HG03442 (cell line): ENCODE results near the gene PTGER1.
A peak's percentile ranks its signal among the peaks of the same experiment; 100 is the strongest.

ENCODE experiments used
- ATAC-seq: cut with Tn5 transposase; IDR thresholded peaks from one replicate; pipeline ENCODE4 v1.9.1; 2021; ENCODE audit warnings: mild to moderate bottlenecking, moderate library complexity; ENCODE audit not compliant: unreplicated experiment

Gene PTGER1

GRCh38 chr19:14502334-14503092 is 27.4 kb upstream of the PTGER1 start:
- no peak for ATAC-seq

DNA sequence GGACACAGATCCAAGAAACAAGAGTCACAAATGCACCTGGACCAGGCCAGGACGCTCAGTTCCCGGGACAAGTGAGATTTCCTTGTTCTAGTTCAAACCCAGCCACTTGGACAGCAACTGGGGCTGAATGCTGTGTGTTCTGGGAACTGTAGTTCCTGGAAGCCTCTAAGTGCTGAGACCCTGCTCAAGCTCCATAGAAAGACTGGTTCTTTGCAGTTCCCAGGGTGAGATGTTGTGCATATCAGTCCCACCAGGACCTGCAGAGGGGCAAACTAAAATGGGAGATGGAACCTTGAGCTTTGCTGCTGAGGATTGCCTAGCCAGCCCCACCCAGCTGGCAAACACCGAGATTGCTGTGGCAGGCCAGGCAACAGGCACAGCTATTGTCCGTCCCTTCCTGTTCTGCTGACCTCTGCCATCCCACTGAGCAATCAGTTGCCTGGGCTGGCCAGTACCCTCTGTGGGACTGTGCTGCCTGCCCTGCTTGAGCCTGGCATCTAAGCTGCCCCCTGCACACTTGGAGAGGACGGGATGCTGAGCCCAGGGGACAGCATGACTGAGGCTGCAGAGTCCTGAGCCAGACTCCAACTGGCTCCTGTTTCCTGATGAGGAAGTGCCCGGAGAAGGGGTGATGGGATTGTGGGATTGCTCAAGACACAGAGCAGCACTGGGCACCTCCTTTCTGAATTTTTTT is 22.2 kb upstream of the PTGER1 start:
- ATAC-seq, result no peak

GRCh38 chr19:14496834-14497227 is 21.7 kb upstream of the PTGER1 start:
- ATAC-seq, result no peak

GRCh38 chr19:14496029-14496833 is 21.1 kb upstream of the PTGER1 start, which contains the start of gene GIPC1:
Gene GIPC1, minus strand, starts transcription at chr19:14496127. Its CDS starts 13,151 bp downstream, at chr19:14482976.
- ATAC-seq, result peak; percentile 57

GRCh38 chr19:14495672-14496028 is 20.5 kb upstream of the PTGER1 start:
- ATAC-seq, result no peak

GRCh38 chr19:14494910-14495671 is 19.9 kb upstream of the PTGER1 start:
- ATAC-seq, result no peak

DNA sequence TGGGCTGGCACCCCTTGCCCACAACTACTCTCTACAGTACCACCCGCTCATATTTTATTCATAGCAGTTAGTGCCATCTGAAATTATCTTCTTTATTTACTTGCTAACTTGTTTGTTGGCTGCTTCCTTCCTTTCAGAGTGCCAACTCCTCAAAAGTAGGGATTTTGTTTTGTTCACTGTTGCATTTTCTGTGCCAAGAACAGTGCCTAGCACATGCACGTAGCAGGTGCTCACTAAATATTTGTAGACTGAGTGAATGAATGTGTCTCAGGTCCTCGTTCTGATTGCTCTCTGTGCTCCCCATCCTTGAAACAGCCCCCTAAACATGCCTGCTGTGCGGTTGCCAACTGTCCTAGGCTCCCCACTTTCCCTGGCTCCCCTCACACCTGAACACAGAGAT is 19.3 kb upstream of the PTGER1 start:
- ATAC-seq, result no peak

GRCh38 chr19:14492756-14493337 is 17.7 kb upstream of the PTGER1 start:
- no peak for ATAC-seq

- no peak for ATAC-seq
These were observed 12.4 kb upstream of the PTGER1 start for GRCh38 chr19:14487370-14488125.

DNA sequence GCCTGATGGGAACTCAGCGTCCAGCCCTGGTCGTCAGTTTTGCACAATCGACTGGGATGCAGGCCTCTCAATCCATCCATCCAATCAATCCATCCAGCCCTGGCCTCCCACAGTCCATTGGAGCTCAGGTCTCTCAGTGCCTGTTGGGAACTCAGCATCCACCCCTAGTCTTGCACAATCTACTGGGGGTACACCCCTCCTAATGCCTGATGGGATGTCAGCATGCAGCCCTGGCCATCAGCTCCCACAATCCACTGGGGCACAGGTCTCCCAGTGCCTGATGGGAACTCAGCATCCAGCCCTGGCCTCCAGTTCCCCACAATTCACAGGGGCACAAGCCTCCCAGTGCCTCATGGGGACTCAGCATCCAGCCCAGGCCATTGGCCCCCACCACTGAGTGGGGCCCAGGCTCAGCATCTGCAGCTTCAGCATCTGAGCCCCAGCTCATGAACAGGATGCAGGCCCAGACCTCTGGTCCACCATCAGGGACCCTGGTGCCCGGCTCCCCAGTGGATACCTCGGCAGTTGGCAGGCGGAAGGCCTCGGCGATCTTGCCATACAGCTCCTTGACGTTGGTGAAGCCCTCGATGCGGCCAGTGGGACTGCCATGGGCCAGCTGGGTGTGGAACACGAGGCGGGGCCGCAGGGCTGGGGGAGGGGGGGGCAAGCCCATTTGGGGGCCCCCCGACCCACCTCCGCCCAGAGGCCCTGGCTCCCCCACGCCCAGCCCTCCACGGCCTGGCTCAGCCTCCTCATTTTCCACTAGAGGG is 7.2 kb upstream of the PTGER1 start:
- ATAC-seq, result no peak

GRCh38 chr19:14480700-14481079 is 5.5 kb upstream of the PTGER1 start:
- ATAC-seq, result no peak

- no peak for ATAC-seq
These were observed 5.0 kb upstream of the PTGER1 start for GRCh38 chr19:14479975-14480699.

DNA sequence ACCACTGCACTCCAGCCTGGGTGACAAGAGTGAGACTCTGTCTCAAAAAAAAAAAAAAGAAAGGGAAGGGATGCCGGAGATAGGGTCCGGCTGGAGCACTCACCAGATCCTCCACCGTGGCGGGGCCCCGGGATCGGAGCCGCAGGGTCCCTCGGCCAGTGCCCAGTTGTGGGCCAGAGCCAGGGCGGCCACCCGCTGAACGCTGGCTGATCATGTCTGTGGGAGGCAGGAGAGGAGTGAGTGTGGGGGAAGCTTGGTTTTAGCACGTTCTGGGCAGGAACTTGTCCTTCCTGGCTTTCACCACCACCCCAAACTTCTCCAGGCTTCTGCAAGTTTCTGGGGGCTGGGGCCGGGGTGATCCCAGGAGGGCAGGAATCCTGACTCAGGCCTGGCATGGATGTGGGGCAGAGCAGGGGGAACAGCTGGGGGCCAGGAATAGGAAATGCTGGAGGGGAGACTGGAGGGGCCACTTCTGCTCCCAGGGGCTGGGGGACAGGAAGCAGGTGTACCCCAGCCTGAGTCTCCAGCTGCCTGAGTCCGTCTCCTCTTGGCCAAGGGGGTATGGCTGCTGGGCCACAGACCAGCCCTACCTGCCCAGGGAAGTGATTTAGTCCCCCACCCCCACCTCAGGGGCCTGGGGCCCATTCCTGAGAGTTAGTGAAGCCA is 4.3 kb upstream of the PTGER1 start:
- no peak for ATAC-seq

DNA sequence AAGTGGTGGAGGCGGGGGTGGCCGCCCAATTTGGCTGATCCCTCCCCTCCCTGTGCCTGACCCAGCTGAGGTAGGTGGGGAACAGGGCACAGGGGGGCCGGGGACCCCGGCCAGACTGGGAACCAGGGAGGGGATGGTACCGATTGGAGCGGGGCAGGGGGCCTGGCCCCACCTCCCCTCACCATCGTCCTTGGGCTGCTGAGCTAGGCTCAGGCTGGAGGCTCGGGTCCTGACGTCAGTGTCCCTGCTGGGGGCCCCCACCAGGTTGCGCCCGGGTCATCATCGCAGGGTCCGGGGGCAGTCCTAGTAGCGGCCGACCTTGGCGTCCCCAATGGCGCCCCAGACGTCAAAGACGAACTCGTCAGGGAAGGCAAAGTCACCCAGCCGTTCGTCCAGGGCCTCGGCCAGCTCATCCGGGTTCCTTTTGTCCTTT is 3.0 kb upstream of the PTGER1 start:
- ATAC-seq, result no peak

DNA sequence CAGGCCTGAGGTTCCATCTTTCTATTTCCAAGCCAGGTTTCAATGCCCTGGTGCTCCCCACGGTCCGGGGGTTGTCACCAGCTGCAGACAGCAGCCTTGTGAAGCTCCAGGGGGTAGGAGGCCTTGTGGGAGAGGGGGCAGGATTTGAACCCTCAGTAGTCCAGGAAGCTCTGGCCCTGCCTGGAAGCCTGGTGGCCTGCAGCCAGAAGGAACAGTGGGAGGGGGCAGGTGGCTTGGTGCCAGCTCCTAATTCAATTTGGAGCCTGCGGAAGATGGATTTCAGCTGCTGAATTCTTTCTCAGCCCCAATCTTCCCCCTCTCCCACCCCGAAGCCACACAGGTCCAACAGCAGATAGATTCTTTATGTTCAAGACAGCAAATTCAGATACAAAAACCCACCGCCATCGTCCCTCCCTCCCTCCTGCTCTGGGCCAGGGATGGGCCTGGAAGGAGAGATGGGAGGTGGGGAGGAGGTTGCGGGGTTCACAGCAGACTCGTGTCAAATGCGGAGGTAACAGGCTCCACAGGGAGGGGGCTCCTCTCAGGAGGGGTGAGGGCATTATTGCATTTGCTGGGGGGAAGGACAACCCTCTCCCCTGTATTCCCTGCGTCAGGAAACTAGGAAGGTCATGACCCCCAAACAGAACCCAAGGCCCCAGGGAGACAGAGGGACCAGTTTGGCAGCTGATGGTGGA is 2.4 kb upstream of the PTGER1 start:
- ATAC-seq, result no peak

- no peak for ATAC-seq
These were observed 1.7 kb upstream of the PTGER1 start for GRCh38 chr19:14476673-14477401.

GRCh38 chr19:14476327-14476672 is 1.1 kb upstream of the PTGER1 start:
- ATAC-seq, result no peak
